HCT116 (cell line): ENCODE data around the gene PDXK. TPM values are rescaled to one million over a fixed set of nuclear protein-coding genes. Genes with fewer than 3 reads are reported as not detected.

Experiments
- ATAC-seq: fragments of 200-7000 bp; cut with Tn5 transposase; 2 replicates; pipeline ENCODE4 v1.9.1; 2020; ENCODE audit warnings: mild to moderate bottlenecking, moderate library complexity
- BruUV-seq: library from RNA; stranded (reverse); fragments of 400-500 nt; replicated peaks from 2 replicates; lab custom pipeline; 2021; lab: Mats Ljungman, UMichigan
- CTCF ChIA-PET: fragments of 300-600 bp; sonication (Branson Sonifier 250); formaldehyde crosslinking; loops from one replicate; lab custom pipeline; 2021; ENCODE audit warnings: antibody characterized with exemption; lab: Charles Lee
- POLR2A ChIA-PET: fragments of 300-600, 350-600 bp; sonication (Branson Sonifier 250); formaldehyde crosslinking; loops from one replicate; lab custom pipeline; 2021; ENCODE audit warnings: antibody characterized with exemption; lab: Charles Lee
- RAD21 ChIA-PET, 2 experiments: fragments of 300-600 bp; sonication (Branson Sonifier 250); formaldehyde crosslinking; loops; one replicate each; lab custom pipeline; 2023; ENCODE audit warnings: low total read pairs in 2 of 2; ENCODE audit not compliant: uncharacterized antibody in 2 of 2, unreplicated experiment in 2 of 2, low non-redundant PET in 1 of 2; lab: Charles Lee
- DNase-seq: peaks from one replicate; pipeline ENCODE4 v3.0.0-alpha.2; 2010; ENCODE audit warnings: low read depth, low spot score
- H2AFZ ChIP-seq: fragments of 200-600 bp; shearing (Covaris generic), sonication (generic); 2 replicates; pipeline ENCODE4 v1.6.1; 2017; ENCODE audit warnings: low read depth, mixed run types, mixed read lengths, antibody characterized with exemption, low read length; ENCODE audit not compliant: poor library complexity, severe bottlenecking
- H3K27ac ChIP-seq: 2 replicates; pipeline ENCODE4 v1.5.1; 2012; ENCODE audit warnings: low read depth, low read length
- H3K27me3 ChIP-seq: fragments of 200-600 bp; sonication (generic); 2 replicates; pipeline ENCODE4 v1.6.1; 2016; ENCODE audit warnings: mixed run types, low read length, mixed read lengths; ENCODE audit not compliant: insufficient read depth
- H3K36me3 ChIP-seq, 2 experiments: fragments of 200-500 bp in 1 of 2; fragments of 200-600 bp in 1 of 2; sonication (Bioruptor generic) in 1 of 2; sonication (generic) in 1 of 2; 2 replicates each; pipeline versions ENCODE4 v1.5.1 to v1.6.1; 2014 to 2016; ENCODE audit warnings: low read length in 2 of 2, inconsistent platforms in 1 of 2, mixed read lengths in 1 of 2, mixed run types in 1 of 2; ENCODE audit not compliant: insufficient read depth in 2 of 2, control insufficient read depth in 1 of 2
- H3K4me1 ChIP-seq, 2 experiments: fragments of 200-600 bp in 1 of 2; sonication (generic) in 1 of 2; 2 replicates each; pipeline versions ENCODE4 v1.5.1 to v1.6.1; 2012 to 2017; ENCODE audit warnings: low read length in 2 of 2, inconsistent platforms in 1 of 2, mild to moderate bottlenecking in 1 of 2, mixed read lengths in 1 of 2, mixed run types in 1 of 2, moderate library complexity in 1 of 2; ENCODE audit not compliant: insufficient read depth in 2 of 2, control insufficient read depth in 1 of 2
- H3K4me2 ChIP-seq: fragments of 200-600 bp; sonication (generic); 2 replicates; pipeline ENCODE4 v1.6.1; 2017; ENCODE audit warnings: mixed run types, low read length, mixed read lengths
- H3K4me3 ChIP-seq, 2 experiments: fragments of 200-600 bp in 1 of 2; sonication (generic) in 1 of 2; replicated peaks in 1 of 2; 2 replicates each; pipeline ENCODE4 v1.5.1; 2011 to 2016; ENCODE audit warnings: low read length in 2 of 2, control low read depth in 1 of 2, low read depth in 1 of 2, mild to moderate bottlenecking in 1 of 2, mixed read lengths in 1 of 2, mixed run types in 1 of 2
- H3K79me2 ChIP-seq: fragments of 200-600 bp; sonication (generic); 2 replicates; pipeline ENCODE4 v1.6.1; 2017; ENCODE audit warnings: mild to moderate bottlenecking, mixed run types, low read length, moderate library complexity, mixed read lengths; ENCODE audit not compliant: insufficient read depth
- H3K9ac ChIP-seq: fragments of 200-600 bp; sonication (generic); 2 replicates; pipeline ENCODE4 v1.6.1; 2016; ENCODE audit warnings: low read length, mixed read lengths
- H3K9me2 ChIP-seq: fragments of 200-600 bp; sonication (generic), shearing (Covaris generic); 2 replicates; pipeline ENCODE4 v1.6.1; 2017; ENCODE audit warnings: mixed run types, mild to moderate bottlenecking, moderate library complexity; ENCODE audit not compliant: insufficient read depth
- H3K9me3 ChIP-seq, 2 experiments: fragments of 200-500 bp in 1 of 2; fragments of 200-600 bp in 1 of 2; sonication (Bioruptor generic) in 1 of 2; sonication (generic) in 1 of 2; 2 replicates each; pipeline ENCODE4 v1.6.1; 2014 to 2017; ENCODE audit warnings: low read length in 2 of 2, mixed read lengths in 2 of 2, inconsistent platforms in 1 of 2, low read depth in 1 of 2, mild to moderate bottlenecking in 1 of 2, mixed run types in 1 of 2, moderate library complexity in 1 of 2; ENCODE audit not compliant: control insufficient read depth in 1 of 2, insufficient read depth in 1 of 2
- H4K20me1 ChIP-seq: fragments of 200-600 bp; sonication (generic), shearing (Covaris generic); 2 replicates; pipeline ENCODE4 v1.6.1; 2017; ENCODE audit warnings: mixed run types, mild to moderate bottlenecking, moderate library complexity; ENCODE audit not compliant: insufficient read depth
- EGR1 ChIP-seq: IDR thresholded peaks from 2 replicates; pipeline ENCODE4 v1.6.1; 2012; ENCODE audit warnings: low read depth
- JUND ChIP-seq: IDR thresholded peaks from 2 replicates; pipeline ENCODE4 v1.6.1; 2012
- RAD21 ChIP-seq: IDR thresholded peaks from 2 replicates; pipeline ENCODE4 v1.6.1; 2012; ENCODE audit warnings: low read depth, mild to moderate bottlenecking
- ZFX ChIP-seq: fragments of 450-650 bp; IDR thresholded peaks from 2 replicates; pipeline ENCODE4 v1.6.1; 2017
- ZNF274 ChIP-seq: fragments of 200-500 bp; sonication (Bioruptor generic); IDR thresholded peaks from 2 replicates; pipeline ENCODE4 v1.6.1; 2014; ENCODE audit warnings: mild to moderate bottlenecking, low read depth, low read length, inconsistent platforms
- intact Hi-C: fragments of 100-400 bp; cut with micrococcal nuclease; formaldehyde crosslinking; loops from 2 replicates; pipeline ENCODE4 v1.10.0; 2022
- total RNA-seq: library from RNA; stranded (reverse); gene quantifications from one replicate; pipeline ENCODE4 v1.2.1, GENCODE V29; 2021; ENCODE audit not compliant: unreplicated experiment
- TF ChIP-seq, protein P1 (sequence below): IDR thresholded peaks from 2 replicates; pipeline ENCODE4 v1.6.1; 2012
- TF ChIP-seq, protein P2 (sequence below): IDR thresholded peaks from 2 replicates; pipeline ENCODE4 v1.6.1; 2012; ENCODE audit warnings: low read depth

The PDXK gene
- total RNA-seq, 1 experiment from 2014 or later = 127 TPM

DNA sequence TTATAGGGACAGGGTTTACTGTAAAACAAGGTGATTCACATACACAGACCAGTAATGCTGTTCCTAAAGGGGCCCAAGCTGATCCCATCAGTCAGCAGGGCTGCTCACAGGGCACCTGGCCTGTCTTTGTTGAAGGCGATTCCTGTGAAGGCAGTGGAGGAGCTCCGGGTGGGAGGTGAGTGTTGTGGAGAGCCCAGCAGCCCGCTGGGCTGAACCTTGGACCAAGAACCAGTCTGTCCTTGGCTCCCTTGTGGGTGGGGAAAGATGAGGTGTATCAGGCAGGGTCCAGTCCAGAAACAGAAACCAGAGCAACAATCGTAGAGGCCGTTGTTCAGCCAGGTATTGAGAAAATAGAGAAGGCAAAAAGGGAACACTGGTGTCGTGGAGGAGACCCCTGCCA is 12.5 kb downstream of the PDXK start:
- no peak overlapping the region for H3K4me2 ChIP-seq
- DNase-seq = no peak
- H4K20me1 ChIP-seq = no peaks in the 10 kb centered on the region
- H3K79me2 ChIP-seq = peaks cover 97% of the 10 kb centered on the region
- no peak for ATAC-seq
- H3K4me1 ChIP-seq = peaks cover 24 to 34% of the 10 kb centered on the region in 2 experiments
- POLR2A ChIA-PET = no interaction called here
- no peak overlapping the region for H3K4me3 ChIP-seq
- no peaks in the 10 kb centered on the region for H3K9me3 ChIP-seq
- H3K36me3 ChIP-seq = peaks cover 0 to 4% of the 10 kb centered on the region in 2 experiments; a peak in 3 of 4 replicates
- TF ChIP-seq ZNF274 (no peak), EGR1 (no peak)
- no peaks in the 10 kb centered on the region for H3K27me3 ChIP-seq
- no peaks in the 10 kb centered on the region for H3K9me2 ChIP-seq
- BruUV-seq = no TSS peak
- RAD21 ChIA-PET = no interaction called here
- H3K27ac ChIP-seq = no peak overlapping the region
- intact Hi-C loops = no loop called here
- H2AFZ ChIP-seq = no peak overlapping the region
- no peak overlapping the region for H3K9ac ChIP-seq
- CTCF ChIA-PET = no interaction called here

DNA sequence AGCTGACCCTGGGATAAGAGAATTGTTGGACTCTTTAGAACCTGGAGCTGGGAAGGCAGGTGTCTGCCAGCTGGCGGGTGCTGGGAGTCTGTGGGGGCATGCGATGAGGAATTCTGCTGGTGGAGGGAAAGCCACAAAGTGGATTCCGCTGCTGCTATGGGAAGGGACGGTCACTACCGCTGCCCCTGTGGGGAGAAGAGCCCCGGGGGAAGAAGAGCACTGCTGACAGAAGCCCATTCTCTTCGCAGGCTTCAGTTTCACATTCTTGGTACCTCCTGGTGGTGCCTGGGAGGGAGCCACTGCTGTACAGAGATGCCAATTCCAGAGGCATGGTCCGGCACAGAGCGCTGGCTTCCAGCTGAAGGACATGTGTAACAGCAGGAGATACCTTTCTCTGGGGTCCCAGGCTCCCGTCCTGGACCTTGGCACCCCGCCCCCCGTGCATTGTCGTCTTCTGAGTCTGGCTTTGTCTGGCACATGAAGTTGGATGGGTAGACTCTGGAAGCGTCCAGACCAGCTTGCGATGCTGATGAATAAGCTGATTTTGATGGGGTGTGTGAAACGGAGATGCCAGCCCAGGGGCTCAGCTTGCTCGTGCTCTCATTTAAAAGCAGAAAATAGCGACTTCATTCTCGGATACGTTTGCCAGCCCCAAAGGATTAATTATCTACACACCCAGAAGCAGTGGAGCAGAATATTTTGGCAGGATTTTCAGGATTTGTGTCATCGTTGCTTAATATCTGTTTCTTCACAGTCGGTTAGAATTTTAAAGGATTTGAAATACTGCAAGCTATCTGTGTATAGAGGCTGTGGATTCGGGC is 13.2 kb downstream of the PDXK start:
- Histone ChIP-seq H3K27me3 (no peaks in the 10 kb centered on the region), H3K79me2 (peaks cover 93% of the 10 kb centered on the region), H3K27ac (no peak overlapping the region), H3K4me1 (peaks cover 18 to 27% of the 10 kb centered on the region in 2 experiments), H3K9ac (no peak overlapping the region), H4K20me1 (no peaks in the 10 kb centered on the region), H3K4me2 (no peak overlapping the region), H2AFZ (no peak overlapping the region), H3K9me2 (no peaks in the 10 kb centered on the region), H3K9me3 (no peaks in the 10 kb centered on the region), H3K36me3 (peaks cover 0 to 4% of the 10 kb centered on the region in 2 experiments; a peak in 3 of 4 replicates)
- BruUV-seq = no TSS peak
- ChIA-PET POLR2A (no interaction called here), CTCF (no interaction called here), RAD21 (no interaction called here)
- intact Hi-C loops = no loop called here
- no peak for DNase-seq
- TF ChIP-seq, protein P1, sequence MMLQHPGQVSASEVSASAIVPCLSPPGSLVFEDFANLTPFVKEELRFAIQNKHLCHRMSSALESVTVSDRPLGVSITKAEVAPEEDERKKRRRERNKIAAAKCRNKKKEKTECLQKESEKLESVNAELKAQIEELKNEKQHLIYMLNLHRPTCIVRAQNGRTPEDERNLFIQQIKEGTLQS = no peak
- TF ChIP-seq ZNF274 (no peak), ZFX (no peak), JUND (no peak), RAD21 (no peak)
- TF ChIP-seq, protein P2, sequence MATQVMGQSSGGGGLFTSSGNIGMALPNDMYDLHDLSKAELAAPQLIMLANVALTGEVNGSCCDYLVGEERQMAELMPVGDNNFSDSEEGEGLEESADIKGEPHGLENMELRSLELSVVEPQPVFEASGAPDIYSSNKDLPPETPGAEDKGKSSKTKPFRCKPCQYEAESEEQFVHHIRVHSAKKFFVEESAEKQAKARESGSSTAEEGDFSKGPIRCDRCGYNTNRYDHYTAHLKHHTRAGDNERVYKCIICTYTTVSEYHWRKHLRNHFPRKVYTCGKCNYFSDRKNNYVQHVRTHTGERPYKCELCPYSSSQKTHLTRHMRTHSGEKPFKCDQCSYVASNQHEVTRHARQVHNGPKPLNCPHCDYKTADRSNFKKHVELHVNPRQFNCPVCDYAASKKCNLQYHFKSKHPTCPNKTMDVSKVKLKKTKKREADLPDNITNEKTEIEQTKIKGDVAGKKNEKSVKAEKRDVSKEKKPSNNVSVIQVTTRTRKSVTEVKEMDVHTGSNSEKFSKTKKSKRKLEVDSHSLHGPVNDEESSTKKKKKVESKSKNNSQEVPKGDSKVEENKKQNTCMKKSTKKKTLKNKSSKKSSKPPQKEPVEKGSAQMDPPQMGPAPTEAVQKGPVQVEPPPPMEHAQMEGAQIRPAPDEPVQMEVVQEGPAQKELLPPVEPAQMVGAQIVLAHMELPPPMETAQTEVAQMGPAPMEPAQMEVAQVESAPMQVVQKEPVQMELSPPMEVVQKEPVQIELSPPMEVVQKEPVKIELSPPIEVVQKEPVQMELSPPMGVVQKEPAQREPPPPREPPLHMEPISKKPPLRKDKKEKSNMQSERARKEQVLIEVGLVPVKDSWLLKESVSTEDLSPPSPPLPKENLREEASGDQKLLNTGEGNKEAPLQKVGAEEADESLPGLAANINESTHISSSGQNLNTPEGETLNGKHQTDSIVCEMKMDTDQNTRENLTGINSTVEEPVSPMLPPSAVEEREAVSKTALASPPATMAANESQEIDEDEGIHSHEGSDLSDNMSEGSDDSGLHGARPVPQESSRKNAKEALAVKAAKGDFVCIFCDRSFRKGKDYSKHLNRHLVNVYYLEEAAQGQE = no peak
- TF ChIP-seq, all 23 proteins: peak for 0
- ATAC-seq = no peak
- H3K4me3 ChIP-seq = no peak overlapping the region
